ENCODE results near the gene RNF151. TPM values are rescaled to one million over a fixed set of nuclear protein-coding genes. Genes with fewer than 3 reads are reported as not detected.

Gene RNF151
- total and polyA plus RNA-seq, 2 of the 13 experiments (the other 11 are each of a cell fraction or from before 2014, with no cell fraction given): not detected

- TF ChIP-seq KDM5B (CRISPR knock-in tag; IDR thresholded peaks at IDR 0.05; ENCODE audit: borderline replicate concordance) (no peak), SPEN (CRISPR knock-in tag; IDR thresholded peaks at IDR 0.05; ENCODE audit: low read depth) (no peak; the same call in 1 of the 2 replicates), BRD4 (CRISPR knock-in tag; IDR thresholded peaks at IDR 0.05) (no peak), SOX13 (IDR thresholded peaks at IDR 0.05) (peak; percentile 26; the same call in 1 of the 2 replicates), SOX13 (CRISPR knock-in tag; conservative IDR thresholded peaks at IDR 0.05 in 1 of 2, IDR thresholded peaks at IDR 0.05 in 1 of 2) (no peak), ZNF883 (CRISPR knock-in tag; IDR thresholded peaks at IDR 0.05; ENCODE audit: not compliant biosample characterization) (no peak), NFE2 (CRISPR knock-in tag; IDR thresholded peaks at IDR 0.05) (no peak), SP1 (IDR thresholded peaks at IDR 0.05) (no peak), SP1 (CRISPR knock-in tag; IDR thresholded peaks at IDR 0.05) (no peak), ZNF142 (CRISPR knock-in tag; IDR thresholded peaks at IDR 0.05) (no peak), HNRNPL (IDR thresholded peaks at IDR 0.05; ENCODE audit: low read depth, low read length) (no peak), NR3C1 (CRISPR knock-in tag; IDR thresholded peaks at IDR 0.05) (no peak), ZNF577 (CRISPR knock-in tag; IDR thresholded peaks at IDR 0.05; ENCODE audit: borderline replicate concordance, low read depth) (no peak), ZNF234 (CRISPR knock-in tag; conservative IDR thresholded peaks at IDR 0.05) (no peak), NFIC (IDR thresholded peaks at IDR 0.05; ENCODE audit: low read length) (no peak), ZNF800 (CRISPR knock-in tag; IDR thresholded peaks at IDR 0.05) (0 out of 2 replicates have a peak, but pooled peaks have one; percentile 53), ZNF3 (CRISPR knock-in tag; IDR thresholded peaks at IDR 0.05) (no peak), ZBTB21 (CRISPR knock-in tag; IDR thresholded peaks at IDR 0.05) (no peak)
- TF ChIP-seq, protein P1, sequence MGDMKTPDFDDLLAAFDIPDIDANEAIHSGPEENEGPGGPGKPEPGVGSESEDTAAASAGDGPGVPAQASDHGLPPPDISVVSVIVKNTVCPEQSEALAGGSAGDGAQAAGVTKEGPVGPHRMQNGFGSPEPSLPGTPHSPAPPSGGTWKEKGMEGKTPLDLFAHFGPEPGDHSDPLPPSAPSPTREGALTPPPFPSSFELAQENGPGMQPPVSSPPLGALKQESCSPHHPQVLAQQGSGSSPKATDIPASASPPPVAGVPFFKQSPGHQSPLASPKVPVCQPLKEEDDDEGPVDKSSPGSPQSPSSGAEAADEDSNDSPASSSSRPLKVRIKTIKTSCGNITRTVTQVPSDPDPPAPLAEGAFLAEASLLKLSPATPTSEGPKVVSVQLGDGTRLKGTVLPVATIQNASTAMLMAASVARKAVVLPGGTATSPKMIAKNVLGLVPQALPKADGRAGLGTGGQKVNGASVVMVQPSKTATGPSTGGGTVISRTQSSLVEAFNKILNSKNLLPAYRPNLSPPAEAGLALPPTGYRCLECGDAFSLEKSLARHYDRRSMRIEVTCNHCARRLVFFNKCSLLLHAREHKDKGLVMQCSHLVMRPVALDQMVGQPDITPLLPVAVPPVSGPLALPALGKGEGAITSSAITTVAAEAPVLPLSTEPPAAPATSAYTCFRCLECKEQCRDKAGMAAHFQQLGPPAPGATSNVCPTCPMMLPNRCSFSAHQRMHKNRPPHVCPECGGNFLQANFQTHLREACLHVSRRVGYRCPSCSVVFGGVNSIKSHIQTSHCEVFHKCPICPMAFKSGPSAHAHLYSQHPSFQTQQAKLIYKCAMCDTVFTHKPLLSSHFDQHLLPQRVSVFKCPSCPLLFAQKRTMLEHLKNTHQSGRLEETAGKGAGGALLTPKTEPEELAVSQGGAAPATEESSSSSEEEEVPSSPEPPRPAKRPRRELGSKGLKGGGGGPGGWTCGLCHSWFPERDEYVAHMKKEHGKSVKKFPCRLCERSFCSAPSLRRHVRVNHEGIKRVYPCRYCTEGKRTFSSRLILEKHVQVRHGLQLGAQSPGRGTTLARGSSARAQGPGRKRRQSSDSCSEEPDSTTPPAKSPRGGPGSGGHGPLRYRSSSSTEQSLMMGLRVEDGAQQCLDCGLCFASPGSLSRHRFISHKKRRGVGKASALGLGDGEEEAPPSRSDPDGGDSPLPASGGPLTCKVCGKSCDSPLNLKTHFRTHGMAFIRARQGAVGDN (CRISPR knock-in tag; IDR thresholded peaks at IDR 0.05): peak; percentile 64
These were observed 48.7 kb downstream of the RNF151 start (continued) for GRCh38 chr16:2015117-2015946.

All from HepG2 (cell line).